Neural cell (in vitro differentiated cells): Measurements from ENCODE around the gene EVA1A. TPM values are rescaled to one million over a fixed set of nuclear protein-coding genes. Genes with fewer than 3 reads are reported as not detected.

Source experiments
- H2AFZ ChIP-seq: fragments of 200-600, 300-800 bp; sonication (generic), shearing (Covaris generic); 2 replicates; pipeline ENCODE4 v1.6.0; 2014; ENCODE audit warnings: low read depth, mild to moderate bottlenecking, antibody characterized with exemption, low read length, moderate library complexity
- H3F3A ChIP-seq: fragments of 200-600 bp; shearing (Covaris generic); 2 replicates; pipeline ENCODE4 v1.6.1; 2016; ENCODE audit warnings: mild to moderate bottlenecking, moderate library complexity, mixed read lengths, antibody characterized with exemption, low read length; ENCODE audit not compliant: insufficient read depth, poor library complexity, severe bottlenecking
- H3K27ac ChIP-seq: fragments of 200-600, 300-800 bp; sonication (generic), shearing (Covaris generic); 2 replicates; pipeline ENCODE4 v1.5.1; 2014; ENCODE audit warnings: mild to moderate bottlenecking, low read length, moderate library complexity
- H3K27me3 ChIP-seq: fragments of 300-800, 200-600 bp; sonication (generic), shearing (Covaris generic); 2 replicates; pipeline ENCODE4 v1.6.0; 2014; ENCODE audit warnings: mild to moderate bottlenecking, low read depth, low read length, moderate library complexity; ENCODE audit not compliant: insufficient read depth
- H3K36me3 ChIP-seq: fragments of 300-800, 200-600 bp; sonication (generic), shearing (Covaris generic); 2 replicates; pipeline ENCODE4 v1.5.1; 2014; ENCODE audit warnings: mild to moderate bottlenecking, antibody characterized with exemption, low read length, moderate library complexity; ENCODE audit not compliant: insufficient read depth
- H3K4me2 ChIP-seq: fragments of 300-800, 200-600 bp; sonication (generic), shearing (Covaris generic); 2 replicates; pipeline ENCODE4 v1.6.0; 2014; ENCODE audit warnings: mild to moderate bottlenecking, low read length
- H3K4me3 ChIP-seq: fragments of 300-800, 200-600 bp; sonication (generic), shearing (Covaris generic); 2 replicates; pipeline ENCODE4 v1.5.1; 2014; ENCODE audit warnings: mild to moderate bottlenecking, low read length, moderate library complexity
- H3K79me2 ChIP-seq: fragments of 200-600 bp; shearing (Covaris generic); replicated peaks from 2 replicates; pipeline ENCODE4 v1.6.0; 2014; ENCODE audit warnings: mild to moderate bottlenecking, low read length, moderate library complexity; ENCODE audit not compliant: insufficient read depth
- H3K9ac ChIP-seq: fragments of 300-800, 200-600 bp; sonication (generic), shearing (Covaris generic); 2 replicates; pipeline ENCODE4 v1.6.1; 2016; ENCODE audit warnings: mild to moderate bottlenecking, low read length, mixed read lengths
- H3K9me2 ChIP-seq: fragments of 200-600 bp; shearing (Covaris generic); 2 replicates; pipeline ENCODE4 v1.6.1; 2016; ENCODE audit warnings: mild to moderate bottlenecking, low read length, mixed read lengths; ENCODE audit not compliant: insufficient read depth
- H3K9me3 ChIP-seq: fragments of 200-600, 300-800 bp; sonication (generic), shearing (Covaris generic); 2 replicates; pipeline ENCODE4 v1.6.1; 2016; ENCODE audit warnings: mild to moderate bottlenecking, mixed run types, low read length, moderate library complexity, mixed read lengths
- H4K20me1 ChIP-seq: fragments of 200-600 bp; shearing (Covaris generic); 2 replicates; pipeline ENCODE4 v1.6.1; 2016; ENCODE audit warnings: mild to moderate bottlenecking, mixed run types; ENCODE audit not compliant: insufficient read depth
- EP300 ChIP-seq: fragments of 450-650 bp; conservative IDR thresholded peaks from 2 replicates; pipeline ENCODE4 v1.6.1; 2014; ENCODE audit warnings: antibody characterized with exemption, mild to moderate bottlenecking, moderate library complexity; ENCODE audit not compliant: poor library complexity, severe bottlenecking
- EZH2 ChIP-seq: fragments of 200-600, 300-800 bp; shearing (Covaris generic), sonication (generic); IDR thresholded peaks from 2 replicates; pipeline ENCODE4 v1.6.1; 2014; ENCODE audit warnings: antibody characterized with exemption, low read length, borderline replicate concordance, mild to moderate bottlenecking; ENCODE audit not compliant: insufficient read depth, poor library complexity, severe bottlenecking
- MXI1 ChIP-seq: fragments of 450-650 bp; conservative IDR thresholded peaks from 2 replicates; pipeline ENCODE4 v1.6.1; 2014; ENCODE audit warnings: antibody characterized with exemption, mild to moderate bottlenecking; ENCODE audit not compliant: poor library complexity, severe bottlenecking
- POLR2AphosphoS5 ChIP-seq: IDR thresholded peaks from 2 replicates; pipeline ENCODE4 v1.6.1; 2012
- RAD21 ChIP-seq: fragments of 450-650 bp; conservative IDR thresholded peaks from 2 replicates; pipeline ENCODE4 v1.6.1; 2014; ENCODE audit warnings: antibody characterized with exemption, mild to moderate bottlenecking, moderate library complexity
- SMC3 ChIP-seq: fragments of 450-650 bp; conservative IDR thresholded peaks from 2 replicates; pipeline ENCODE4 v1.6.1; 2014; ENCODE audit warnings: antibody characterized with exemption, mild to moderate bottlenecking, moderate library complexity; ENCODE audit not compliant: poor library complexity
- TAF1 ChIP-seq: IDR thresholded peaks from 2 replicates; pipeline ENCODE4 v1.6.1; 2012; ENCODE audit warnings: low read depth
- polyA plus RNA-seq: library from polyadenylated mRNA; depleted of rRNA; stranded (reverse); fragments of >200 nt; gene quantifications from 2 replicates; pipeline ENCODE4 v1.2.3, GENCODE V29; 2014
- TF ChIP-seq, protein P1 (sequence below): IDR thresholded peaks from 2 replicates; pipeline ENCODE4 v1.6.1; 2012; ENCODE audit warnings: borderline replicate concordance
- TF ChIP-seq, protein P2 (sequence below): fragments of 450-650 bp; IDR thresholded peaks from 2 replicates; pipeline ENCODE4 v1.5.1; 2014; ENCODE audit warnings: antibody characterized with exemption, mild to moderate bottlenecking, moderate library complexity; ENCODE audit not compliant: poor library complexity, severe bottlenecking

The EVA1A gene
- polyA plus RNA-seq, 1 donor from 2014 or later, result not detected

DNA sequence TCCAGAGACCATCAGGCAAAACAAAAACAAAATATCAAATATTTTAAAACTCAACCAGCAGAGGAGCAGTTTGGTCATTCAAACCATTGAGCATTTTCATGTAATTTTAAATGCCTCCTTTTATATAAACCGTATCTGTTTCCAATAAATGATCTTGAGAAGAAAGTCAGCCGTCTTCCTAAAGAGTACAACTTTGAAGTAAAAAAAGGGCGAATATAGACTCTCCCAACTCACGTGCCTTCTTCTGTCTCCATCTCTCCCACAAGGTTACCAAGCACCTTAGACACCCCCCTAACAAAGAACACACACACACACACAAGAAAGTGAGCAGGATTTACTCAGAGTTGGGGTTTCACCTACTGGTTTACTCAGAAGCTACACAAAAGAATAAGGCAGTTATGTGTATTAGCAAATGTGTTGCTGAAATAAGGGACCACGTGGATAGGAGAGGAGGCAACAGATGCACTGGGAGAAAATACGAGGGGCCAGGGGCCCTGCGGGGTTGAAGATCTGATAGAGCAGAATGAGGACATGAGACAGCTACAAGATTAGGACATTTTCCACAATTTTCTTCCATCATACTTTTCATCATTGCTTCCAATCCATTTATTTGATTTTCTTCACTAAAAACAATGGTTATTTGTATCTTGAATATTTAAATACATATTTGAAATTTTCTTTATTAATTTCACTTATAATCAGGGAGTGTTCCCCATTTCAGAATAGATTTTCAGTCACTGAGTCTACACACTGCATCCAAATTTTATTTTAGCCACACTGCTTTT lies 45.0 kb downstream of the EVA1A start:
- no peak overlapping the region for H3K9ac ChIP-seq
- H3F3A ChIP-seq, result no peaks in the 10 kb centered on the region
- H3K4me3 ChIP-seq, result no peak overlapping the region
- no peaks in the 10 kb centered on the region for H4K20me1 ChIP-seq
- no peaks in the 10 kb centered on the region for H3K36me3 ChIP-seq
- H3K79me2 ChIP-seq, result no peaks in the 10 kb centered on the region
- no peak overlapping the region for H3K4me2 ChIP-seq
- H3K9me2 ChIP-seq, result no peaks in the 10 kb centered on the region
- no peaks in the 10 kb centered on the region for H3K27me3 ChIP-seq
- no peak for TF ChIP-seq SMC3
- no peak for TF ChIP-seq EP300
- no peak for TF ChIP-seq RAD21
- TF ChIP-seq POLR2AphosphoS5, result no peak
- TF ChIP-seq, protein P1, sequence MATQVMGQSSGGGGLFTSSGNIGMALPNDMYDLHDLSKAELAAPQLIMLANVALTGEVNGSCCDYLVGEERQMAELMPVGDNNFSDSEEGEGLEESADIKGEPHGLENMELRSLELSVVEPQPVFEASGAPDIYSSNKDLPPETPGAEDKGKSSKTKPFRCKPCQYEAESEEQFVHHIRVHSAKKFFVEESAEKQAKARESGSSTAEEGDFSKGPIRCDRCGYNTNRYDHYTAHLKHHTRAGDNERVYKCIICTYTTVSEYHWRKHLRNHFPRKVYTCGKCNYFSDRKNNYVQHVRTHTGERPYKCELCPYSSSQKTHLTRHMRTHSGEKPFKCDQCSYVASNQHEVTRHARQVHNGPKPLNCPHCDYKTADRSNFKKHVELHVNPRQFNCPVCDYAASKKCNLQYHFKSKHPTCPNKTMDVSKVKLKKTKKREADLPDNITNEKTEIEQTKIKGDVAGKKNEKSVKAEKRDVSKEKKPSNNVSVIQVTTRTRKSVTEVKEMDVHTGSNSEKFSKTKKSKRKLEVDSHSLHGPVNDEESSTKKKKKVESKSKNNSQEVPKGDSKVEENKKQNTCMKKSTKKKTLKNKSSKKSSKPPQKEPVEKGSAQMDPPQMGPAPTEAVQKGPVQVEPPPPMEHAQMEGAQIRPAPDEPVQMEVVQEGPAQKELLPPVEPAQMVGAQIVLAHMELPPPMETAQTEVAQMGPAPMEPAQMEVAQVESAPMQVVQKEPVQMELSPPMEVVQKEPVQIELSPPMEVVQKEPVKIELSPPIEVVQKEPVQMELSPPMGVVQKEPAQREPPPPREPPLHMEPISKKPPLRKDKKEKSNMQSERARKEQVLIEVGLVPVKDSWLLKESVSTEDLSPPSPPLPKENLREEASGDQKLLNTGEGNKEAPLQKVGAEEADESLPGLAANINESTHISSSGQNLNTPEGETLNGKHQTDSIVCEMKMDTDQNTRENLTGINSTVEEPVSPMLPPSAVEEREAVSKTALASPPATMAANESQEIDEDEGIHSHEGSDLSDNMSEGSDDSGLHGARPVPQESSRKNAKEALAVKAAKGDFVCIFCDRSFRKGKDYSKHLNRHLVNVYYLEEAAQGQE, result no peak
- no peak for TF ChIP-seq TAF1
- no peak for TF ChIP-seq EZH2
- TF ChIP-seq, protein P2, sequence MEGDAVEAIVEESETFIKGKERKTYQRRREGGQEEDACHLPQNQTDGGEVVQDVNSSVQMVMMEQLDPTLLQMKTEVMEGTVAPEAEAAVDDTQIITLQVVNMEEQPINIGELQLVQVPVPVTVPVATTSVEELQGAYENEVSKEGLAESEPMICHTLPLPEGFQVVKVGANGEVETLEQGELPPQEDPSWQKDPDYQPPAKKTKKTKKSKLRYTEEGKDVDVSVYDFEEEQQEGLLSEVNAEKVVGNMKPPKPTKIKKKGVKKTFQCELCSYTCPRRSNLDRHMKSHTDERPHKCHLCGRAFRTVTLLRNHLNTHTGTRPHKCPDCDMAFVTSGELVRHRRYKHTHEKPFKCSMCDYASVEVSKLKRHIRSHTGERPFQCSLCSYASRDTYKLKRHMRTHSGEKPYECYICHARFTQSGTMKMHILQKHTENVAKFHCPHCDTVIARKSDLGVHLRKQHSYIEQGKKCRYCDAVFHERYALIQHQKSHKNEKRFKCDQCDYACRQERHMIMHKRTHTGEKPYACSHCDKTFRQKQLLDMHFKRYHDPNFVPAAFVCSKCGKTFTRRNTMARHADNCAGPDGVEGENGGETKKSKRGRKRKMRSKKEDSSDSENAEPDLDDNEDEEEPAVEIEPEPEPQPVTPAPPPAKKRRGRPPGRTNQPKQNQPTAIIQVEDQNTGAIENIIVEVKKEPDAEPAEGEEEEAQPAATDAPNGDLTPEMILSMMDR, result no peak
- no peak for TF ChIP-seq MXI1
- H3K9me3 ChIP-seq, result no peaks in the 10 kb centered on the region
- H3K27ac ChIP-seq, result no peak overlapping the region
- H2AFZ ChIP-seq, result no peak overlapping the region

DNA sequence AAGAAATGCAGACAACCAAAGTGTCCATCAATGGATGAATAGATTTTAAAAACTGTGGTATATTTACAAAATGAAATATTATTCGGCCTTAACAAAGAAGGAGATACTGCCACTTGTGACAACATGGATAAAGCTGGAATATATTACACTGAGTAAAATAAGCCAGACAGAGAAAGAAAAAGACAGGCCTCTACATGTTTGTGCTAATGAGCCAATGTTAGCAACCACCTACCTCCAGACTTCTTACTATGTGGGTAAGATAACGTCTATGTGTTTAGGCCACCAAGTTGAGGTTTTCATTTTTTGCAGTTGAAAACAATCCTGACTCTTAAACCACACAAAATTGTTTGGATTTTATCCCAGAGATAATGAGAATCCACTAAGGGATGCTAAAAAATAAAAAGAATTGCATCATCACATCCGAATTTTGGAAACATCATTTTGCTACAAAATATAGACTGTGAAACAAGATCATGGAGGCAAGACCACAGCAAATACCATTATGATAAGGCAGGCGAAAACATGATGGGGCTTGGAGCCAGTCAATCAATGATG lies 47.0 kb downstream of the EVA1A start:
- Histone ChIP-seq H3K27me3 (no peaks in the 10 kb centered on the region), H4K20me1 (no peaks in the 10 kb centered on the region), H3K4me2 (no peak overlapping the region), H3F3A (no peaks in the 10 kb centered on the region), H2AFZ (no peak overlapping the region), H3K27ac (no peak overlapping the region), H3K79me2 (no peaks in the 10 kb centered on the region), H3K36me3 (no peaks in the 10 kb centered on the region), H3K9ac (no peak overlapping the region), H3K4me3 (no peak overlapping the region), H3K9me2 (no peaks in the 10 kb centered on the region), H3K9me3 (no peaks in the 10 kb centered on the region)
- no peak for TF ChIP-seq POLR2AphosphoS5
- no peak for TF ChIP-seq MXI1
- no peak for TF ChIP-seq EZH2
- TF ChIP-seq SMC3, result no peak
- no peak for TF ChIP-seq EP300
- no peak for TF ChIP-seq TAF1
- no peak for TF ChIP-seq RAD21
- TF ChIP-seq, protein P1, result no peak
- TF ChIP-seq, protein P2, result no peak
